K562 (cell line): ENCODE measurements around the gene PLXNB1. TPM values are rescaled to one million over a fixed set of nuclear protein-coding genes. Genes with fewer than 3 reads are reported as not detected.

Experiments used
- ATAC-seq: fragments of 200-7000 bp; cut with Tn5 transposase; 3 replicates; pipeline ENCODE4 v1.9.1; 2020; ENCODE audit warnings: moderate library complexity
- BruUV-seq: library from RNA; stranded (reverse); fragments of 400-500 nt; replicated peaks from 2 replicates; lab custom pipeline; 2021; lab: Mats Ljungman, UMichigan
- CTCF ChIA-PET: fragments of 300-600 bp; formaldehyde crosslinking; extraction: SDS; loops from one replicate; lab custom pipeline; 2021; ENCODE audit warnings: low intra/inter-chr PET ratio; lab: Yijun Ruan, JAX
- POLR2A ChIA-PET: fragments of 300-600, 350-650 bp; sonication (Branson Sonifier 250); formaldehyde crosslinking; extraction: SDS; loops from one replicate; lab custom pipeline; 2021; ENCODE audit warnings: antibody characterized with exemption, inconsistent platforms; lab: Yijun Ruan, JAX
- DNase-seq, 4 experiments: peaks; one replicate each; pipeline versions ENCODE4 v3.0.0 to v3.0.0-alpha.2; 2011 to 2018; ENCODE audit warnings: low spot score in 3 of 4, mixed read lengths in 3 of 4; ENCODE audit errors: extremely low read depth in 1 of 4
- FAIRE-seq: peaks from 2 replicates; lab custom pipeline; 2011; peaks lifted over from hg19 to GRCh38; lab: Jason Lieb, UNC
- H2AFZ ChIP-seq: 2 replicates; pipeline ENCODE4 v1.6.0; 2011; ENCODE audit warnings: low read depth, low read length, control low read depth, inconsistent platforms
- H3K27ac ChIP-seq: fragments of 200-600 bp; 3 replicates; pipeline ENCODE4 v1.8.0; 2011; ENCODE audit warnings: low read depth, mild to moderate bottlenecking, control low read depth, inconsistent platforms, low read length, moderate library complexity, mixed read lengths; ENCODE audit errors: extremely low read depth
- H3K27me3 ChIP-seq, 2 experiments: fragments of 300-600 bp in 1 of 2; 2 replicates in 1 of 2; 3 replicates in 1 of 2; pipeline versions ENCODE4 v1.6.0 to v1.8.0; 2011; ENCODE audit warnings: inconsistent platforms in 2 of 2, low read length in 2 of 2, mild to moderate bottlenecking in 1 of 2, mixed read lengths in 1 of 2, moderate library complexity in 1 of 2; ENCODE audit not compliant: control insufficient read depth in 2 of 2, insufficient read depth in 2 of 2
- H3K36me3 ChIP-seq: fragments of 300-600 bp; 3 replicates; pipeline ENCODE4 v1.8.0; 2011; ENCODE audit warnings: mild to moderate bottlenecking, low read length, inconsistent platforms; ENCODE audit not compliant: control insufficient read depth, insufficient read depth
- H3K4me1 ChIP-seq, 2 experiments: fragments of 200-600 bp in 1 of 2; replicated peaks in 1 of 2; 2 replicates in 1 of 2; 3 replicates in 1 of 2; pipeline versions ENCODE4 v1.5.1 to v1.8.0; 2011; ENCODE audit warnings: inconsistent platforms in 2 of 2, low read length in 2 of 2, mild to moderate bottlenecking in 1 of 2, mixed read lengths in 1 of 2, moderate library complexity in 1 of 2; ENCODE audit not compliant: control insufficient read depth in 2 of 2, insufficient read depth in 2 of 2
- H3K4me2 ChIP-seq: 2 replicates; pipeline ENCODE4 v1.6.1; 2011; ENCODE audit warnings: low read length, control low read depth, inconsistent platforms, mixed read lengths; ENCODE audit not compliant: insufficient read depth
- H3K4me3 ChIP-seq: fragments of 200-600 bp; sonication (generic), shearing (Covaris generic); 2 replicates; pipeline ENCODE4 v1.5.1; 2016; ENCODE audit warnings: control low read depth, inconsistent platforms
- H3K79me2 ChIP-seq: fragments of 200-600 bp; 3 replicates; pipeline ENCODE4 v1.8.0; 2011; ENCODE audit warnings: low read length, inconsistent platforms; ENCODE audit not compliant: control insufficient read depth, insufficient read depth
- H3K9ac ChIP-seq, 2 experiments: 2 replicates each; pipeline versions ENCODE4 v1.6.0 to v1.6.1; 2011; ENCODE audit warnings: low read depth in 2 of 2, low read length in 2 of 2, control low read depth in 1 of 2, inconsistent platforms in 1 of 2, mild to moderate bottlenecking in 1 of 2, mixed read lengths in 1 of 2; ENCODE audit not compliant: insufficient read depth in 1 of 2
- H3K9me1 ChIP-seq: one replicate; pipeline ENCODE4 v1.6.0; 2011; ENCODE audit warnings: inconsistent platforms, mild to moderate bottlenecking, low read length, moderate library complexity; ENCODE audit not compliant: control insufficient read depth, insufficient read depth
- H3K9me3 ChIP-seq: replicated peaks from 2 replicates; pipeline ENCODE4 v1.5.1; 2011; ENCODE audit warnings: low read depth, low read length, inconsistent platforms; ENCODE audit not compliant: control insufficient read depth, insufficient read depth
- H4K20me1 ChIP-seq: replicated peaks from 2 replicates; pipeline ENCODE4 v1.6.1; 2011; ENCODE audit warnings: low read length, inconsistent platforms, mixed read lengths; ENCODE audit not compliant: control insufficient read depth, insufficient read depth
- PCBP2 ChIP-seq: fragments of 200-400 bp; formaldehyde crosslinking; IDR thresholded peaks from 2 replicates; pipeline ENCODE4 v1.6.1; 2018; ENCODE audit warnings: low read length, low read depth, mild to moderate bottlenecking, moderate library complexity; ENCODE audit not compliant: poor library complexity, severe bottlenecking
- POLR2G ChIP-seq: fragments of 200-400 bp; formaldehyde crosslinking; IDR thresholded peaks from 2 replicates; pipeline ENCODE4 v1.6.1; 2017; ENCODE audit warnings: low read depth, mild to moderate bottlenecking, antibody characterized with exemption, low read length, moderate library complexity
- ZNF740 ChIP-seq, 3 experiments: fragments of 200-800 bp in 1 of 3; sonication (Bioruptor generic) in 1 of 3; sonication (generic) in 1 of 3; formaldehyde crosslinking in 1 of 3; IDR thresholded peaks; 2 replicates each; pipeline versions ENCODE4 v1.6.1 to v1.8.0; 2016 to 2022; ENCODE audit warnings: mild to moderate bottlenecking in 2 of 3, missing compliant biosample characterization in 2 of 3, missing genetic modification characterization in 2 of 3, missing genetic modification reagents in 1 of 3
- WGBS: fragments of 100-300 bp; shearing (Covaris generic); methylation state at CpG from one replicate; pipeline ENCODE4 v1.1.6; 2016; ENCODE audit warnings: low coverage, mixed read lengths; ENCODE audit not compliant: insufficient coverage; ENCODE audit errors: missing lambda C conversion rate; 5-methylcytosine and 5-hydroxymethylcytosine counted together
- in situ Hi-C: fragments of 300-500 bp; cut with MboI; formaldehyde crosslinking; loops from 4 replicates; pipeline ENCODE4 v1.15.0; 2018; ENCODE audit warnings: inconsistent platforms, mixed read lengths
- intact Hi-C: fragments of 100-400 bp; cut with micrococcal nuclease; formaldehyde crosslinking; loops from 2 replicates; pipeline ENCODE4 v1.14.2; 2022
- polyA plus RNA-seq, 8 experiments: library from polyadenylated mRNA; depleted of rRNA in 4 of 8; stranded (reverse) in 5 of 8; unstranded in 3 of 8; fragments of >200 nt; fragmentation: Nextera tagmentation in 2 of 8; fragmentation: Illumina TruSeq in 1 of 8; extraction: Ambion mirVana in 2 of 8; extraction: Trizol in 1 of 8; gene quantifications; 2 replicates each; pipeline versions ENCODE4 v1.2.1 to v1.2.3, GENCODE V29; 2011 to 2014; ENCODE audit warnings: inconsistent platforms in 1 of 8, missing spikeins in 1 of 8
- total RNA-seq, 7 experiments: library from RNA; depleted of rRNA in 6 of 7; stranded (reverse); fragments of >200 nt in 6 of 7; fragmentation: Illumina TruSeq in 2 of 7; extraction: Trizol in 2 of 7; gene quantifications; 2 replicates each; pipeline versions ENCODE4 v1.2.1 to v1.2.3, GENCODE V29; 2011 to 2021; ENCODE audit warnings: low replicate concordance in 1 of 7

The PLXNB1 gene
- total and polyA plus RNA-seq, 9 of the 15 experiments (the other 6 are each of a cell fraction or from before 2014, with no cell fraction given), result 0.17 to 17.4 (median 6.0) TPM

- Histone ChIP-seq H3K4me3 (no peak overlapping the region), H3K4me1 (peaks cover 6 to 42% of the 10 kb centered on the region in 2 experiments), H2AFZ (no peak overlapping the region), H3K9me3 (no peaks in the 10 kb centered on the region), H3K27ac (no peak overlapping the region), H3K9ac (no peak overlapping the region; a peak in 1 of 4 replicates), H3K36me3 (peaks cover 53% of the 10 kb centered on the region; the same call in 2 of the 3 replicates), H3K4me2 (no peak overlapping the region), H3K9me1 (no peaks in the 10 kb centered on the region), H4K20me1 (no peaks in the 10 kb centered on the region; the same call in 1 of the 2 replicates), H3K79me2 (peaks cover 3% of the 10 kb centered on the region; the same call in 2 of the 3 replicates), H3K27me3 (no peaks in the 10 kb centered on the region)
- ATAC-seq, result no peak
- no TSS peak for BruUV-seq
- 79% methylated on average over 8 of the region's 17 CpGs for WGBS
- intact Hi-C loops (loop anchor here (1.0 kb wide), 2 partner anchors 43 to 91 kb away; no protein-coding TSS in a partner anchor), in situ Hi-C loops (loop anchor here (5.0 kb wide), 1 partner anchor 93 kb away; the partner anchor contains the start of gene PFKFB4)
- FAIRE-seq, result no peak
- TF ChIP-seq ZNF740 (CRISPR knock-in tag; IDR thresholded peaks at IDR 0.05), result 0 out of 2 replicates have a peak, but pooled peaks have one; percentile 30
- no peak for TF ChIP-seq ZNF740 (tag; IDR thresholded peaks at IDR 0.05)
- no peak for TF ChIP-seq PCBP2
- TF ChIP-seq POLR2G, result peak; percentile 59
- no peak for DNase-seq
- POLR2A ChIA-PET, result interaction anchor here (0.6 to 1.2 kb wide), 2 partner anchors 16 to 25 kb away, joined by 3 to 5 read pairs; no protein-coding TSS in a partner anchor
- CTCF ChIA-PET, result no interaction called here
Measured at GRCh38 chr3:48464713-48465221, 34.9 kb upstream of the PLXNB1 start.
